Muscle of leg (tissue), 11 donors: Measurements from ENCODE around the gene GCN1. TPM values are rescaled to one million over a fixed set of nuclear protein-coding genes. Genes with fewer than 3 reads are reported as not detected.

Source experiments
- DNase-seq: peaks from one replicate; pipeline ENCODE4 v3.0.0; 2013
- H3K27ac ChIP-seq: one replicate; pipeline ENCODE4 v1.5.1; 2013; ENCODE audit warnings: mild to moderate bottlenecking, low read length, control low read depth
- H3K27me3 ChIP-seq: one replicate; pipeline ENCODE4 v1.6.1; 2013; ENCODE audit warnings: low read length; ENCODE audit not compliant: control insufficient read depth, insufficient read depth
- H3K36me3 ChIP-seq: one replicate; pipeline ENCODE4 v1.6.1; 2013; ENCODE audit warnings: low read length; ENCODE audit not compliant: control insufficient read depth, insufficient read depth
- H3K4me1 ChIP-seq: one replicate; pipeline ENCODE4 v1.6.1; 2013; ENCODE audit warnings: low read length; ENCODE audit not compliant: control insufficient read depth, insufficient read depth
- H3K4me3 ChIP-seq: one replicate; pipeline ENCODE4 v1.5.1; 2013; ENCODE audit warnings: low read length, control low read depth
- H3K9me3 ChIP-seq: replicated peaks from 2 replicates; pipeline ENCODE4 v1.6.1; 2013; ENCODE audit warnings: low read depth, low read length; ENCODE audit not compliant: control insufficient read depth
- WGBS: methylation state at CpG from one replicate; pipeline ENCODE4 v1.1.5; 2013; ENCODE audit warnings: missing lambda C conversion rate; ENCODE audit not compliant: insufficient coverage; 5-methylcytosine and 5-hydroxymethylcytosine counted together
- polyA plus RNA-seq, 8 donors: library from polyadenylated mRNA; unstranded; fragments of 120-200 nt; gene quantifications; one replicate each; pipeline versions ENCODE4 v1.2.1 to v1.2.3, GENCODE V29; 2013; ENCODE audit warnings: inconsistent platforms in 1 of 8, low replicate concordance in 1 of 8; ENCODE audit not compliant: insufficient read length in 8 of 8, insufficient read depth in 1 of 8
- total RNA-seq: library from RNA; stranded (reverse); fragments of 120-200 nt; gene quantifications from one replicate; pipeline ENCODE4 v1.2.4, GENCODE V29; 2013

The GCN1 gene
- total and polyA plus RNA-seq, 9 donors, result 34.9 to 50.6 (median 43.5) TPM

GRCh38 chr12:120181991-120182631 lies 12.4 kb downstream of the GCN1 start:
- no peak for DNase-seq
- 84% methylated on average over 5 of the region's 8 CpGs for WGBS
- Histone ChIP-seq H3K36me3 (peaks cover 80% of the 10 kb centered on the region), H3K27ac (no peak overlapping the region), H3K4me1 (no peaks in the 10 kb centered on the region), H3K4me3 (no peak overlapping the region), H3K27me3 (no peaks in the 10 kb centered on the region), H3K9me3 (no peaks in the 10 kb centered on the region)

- no CpG with 5 or more reads among the region's 7 CpGs for WGBS
- Histone ChIP-seq H3K27ac (no peak overlapping the region), H3K27me3 (no peaks in the 10 kb centered on the region), H3K4me1 (no peaks in the 10 kb centered on the region), H3K4me3 (no peak overlapping the region), H3K9me3 (no peaks in the 10 kb centered on the region), H3K36me3 (peaks cover 80% of the 10 kb centered on the region)
- DNase-seq, result no peak
These were observed 13.5 kb downstream of the GCN1 start for GRCh38 chr12:120180975-120181374.

GRCh38 chr12:120175537-120175936 lies 19.0 kb downstream of the GCN1 start:
- H3K36me3 ChIP-seq, result peaks cover 78% of the 10 kb centered on the region
- no peak overlapping the region for H3K27ac ChIP-seq
- no peak for DNase-seq
- WGBS, result 96% methylated on average over 9 of the region's 11 CpGs
- H3K27me3 ChIP-seq, result no peaks in the 10 kb centered on the region
- H3K4me3 ChIP-seq, result no peak overlapping the region
- H3K9me3 ChIP-seq, result no peaks in the 10 kb centered on the region
- no peaks in the 10 kb centered on the region for H3K4me1 ChIP-seq

- DNase-seq, result no peak
- no peaks in the 10 kb centered on the region for H3K9me3 ChIP-seq
- H3K36me3 ChIP-seq, result peaks cover 78% of the 10 kb centered on the region
- no peaks in the 10 kb centered on the region for H3K27me3 ChIP-seq
- no peaks in the 10 kb centered on the region for H3K4me1 ChIP-seq
- H3K4me3 ChIP-seq, result no peak overlapping the region
- 100% methylated on average over 2 of the region's 5 CpGs for WGBS
- no peak overlapping the region for H3K27ac ChIP-seq
These were observed 19.5 kb downstream of the GCN1 start for GRCh38 chr12:120175062-120175461.

- Histone ChIP-seq H3K27ac (no peak overlapping the region), H3K4me3 (no peak overlapping the region), H3K4me1 (no peaks in the 10 kb centered on the region), H3K27me3 (no peaks in the 10 kb centered on the region), H3K9me3 (no peaks in the 10 kb centered on the region), H3K36me3 (peaks cover 79% of the 10 kb centered on the region)
- DNase-seq, result no peak
- WGBS, result no CpG with 5 or more reads among the region's 3 CpGs
These were observed 22.5 kb downstream of the GCN1 start for GRCh38 chr12:120172053-120172452.

GRCh38 chr12:120170631-120171030 lies 23.9 kb downstream of the GCN1 start:
- H3K27ac ChIP-seq, result no peak overlapping the region
- H3K4me3 ChIP-seq, result no peak overlapping the region
- WGBS, result 92% methylated on average over 4 of the region's 7 CpGs
- no peaks in the 10 kb centered on the region for H3K9me3 ChIP-seq
- no peaks in the 10 kb centered on the region for H3K27me3 ChIP-seq
- H3K36me3 ChIP-seq, result peaks cover 70% of the 10 kb centered on the region
- DNase-seq, result no peak
- no peaks in the 10 kb centered on the region for H3K4me1 ChIP-seq

GRCh38 chr12:120169946-120170345 lies 24.6 kb downstream of the GCN1 start:
- Histone ChIP-seq H3K27me3 (no peaks in the 10 kb centered on the region), H3K36me3 (peaks cover 66% of the 10 kb centered on the region), H3K4me1 (no peaks in the 10 kb centered on the region), H3K4me3 (no peak overlapping the region), H3K27ac (no peak overlapping the region), H3K9me3 (no peaks in the 10 kb centered on the region)
- no CpG with 5 or more reads among the region's 2 CpGs for WGBS
- DNase-seq, result no peak

- Histone ChIP-seq H3K27ac (no peak overlapping the region), H3K9me3 (no peaks in the 10 kb centered on the region), H3K4me1 (no peaks in the 10 kb centered on the region), H3K36me3 (peaks cover 68% of the 10 kb centered on the region), H3K27me3 (no peaks in the 10 kb centered on the region), H3K4me3 (no peak overlapping the region)
- WGBS, result 89% methylated on average over 4 of the region's 4 CpGs
- no peak for DNase-seq
These were observed 26.2 kb downstream of the GCN1 start for GRCh38 chr12:120168337-120168736.

- H3K27ac ChIP-seq, result no peak overlapping the region
- H3K36me3 ChIP-seq, result peaks cover 68% of the 10 kb centered on the region
- no peaks in the 10 kb centered on the region for H3K27me3 ChIP-seq
- no peaks in the 10 kb centered on the region for H3K9me3 ChIP-seq
- no peaks in the 10 kb centered on the region for H3K4me1 ChIP-seq
- DNase-seq, result no peak
- no peak overlapping the region for H3K4me3 ChIP-seq
- 93% methylated on average over 2 of the region's 6 CpGs for WGBS
These were observed 26.9 kb downstream of the GCN1 start for GRCh38 chr12:120167529-120168095.

- Histone ChIP-seq H3K27ac (no peak overlapping the region), H3K9me3 (no peaks in the 10 kb centered on the region), H3K36me3 (peaks cover 76% of the 10 kb centered on the region), H3K27me3 (no peaks in the 10 kb centered on the region), H3K4me3 (no peak overlapping the region), H3K4me1 (no peaks in the 10 kb centered on the region)
- WGBS, result 85% methylated on average over 8 of the region's 11 CpGs
- no peak for DNase-seq
These were observed 30.2 kb downstream of the GCN1 start for GRCh38 chr12:120164293-120164692.
